Measurements from ENCODE around the gene CAPN5. TPM values are rescaled to one million over a fixed set of nuclear protein-coding genes. Genes with fewer than 3 reads are reported as not detected.
"Not testable (repeated sequence)": the region's sequence is repeated elsewhere in the genome, so short reads cannot be mapped to it uniquely, and the experiment has no call there.

The CAPN5 gene
- total RNA-seq, 2 donors from 2014 or later, result 2.6 to 4.0 TPM

- TF ChIP-seq CTCF (IDR thresholded peaks at IDR 0.05), result no peak
- no peak overlapping the region for H3K4me3 ChIP-seq
- H3K9me3 ChIP-seq, result no peaks in the 10 kb centered on the region
- no peak for DNase-seq (ENCODE audit: low spot score)
- peaks cover 0 to 12% of the 10 kb centered on the region in 2 donors for H3K4me1 ChIP-seq
- no peak overlapping the region for H3K27ac ChIP-seq
- no peaks in the 10 kb centered on the region for H3K36me3 ChIP-seq
- peaks cover 3 to 11% of the 10 kb centered on the region in 2 donors for H3K27me3 ChIP-seq
These were observed 21.9 kb upstream of the CAPN5 start for GRCh38 chr11:77044886-77045285.

- TF ChIP-seq CTCF (IDR thresholded peaks at IDR 0.05), result peak; percentile 43 to 60
- peaks cover 0 to 10% of the 10 kb centered on the region in 2 donors for H3K4me1 ChIP-seq
- no peak for DNase-seq (ENCODE audit: low spot score)
- H3K36me3 ChIP-seq, result no peaks in the 10 kb centered on the region
- peaks cover under 1 to 3% of the 10 kb centered on the region in 2 donors for H3K27me3 ChIP-seq
- no peaks in the 10 kb centered on the region for H3K9me3 ChIP-seq
- H3K4me3 ChIP-seq, result no peak overlapping the region
- H3K27ac ChIP-seq, result no peak overlapping the region
These were observed 20.7 kb upstream of the CAPN5 start for GRCh38 chr11:77046060-77046501.

- H3K27ac ChIP-seq, result no peak overlapping the region
These were observed 19.5 kb upstream of the CAPN5 start for GRCh38 chr11:77047007-77047927.

GRCh38 chr11:77047928-77048446 lies 18.8 kb upstream of the CAPN5 start:
- H3K36me3 ChIP-seq; H3K4me3 ChIP-seq; H3K27me3 ChIP-seq; H3K27ac ChIP-seq; DNase-seq (ENCODE audit: low spot score); H3K9me3 ChIP-seq; H3K4me1 ChIP-seq: not testable (repeated sequence)

More at GRCh38 chr11:77047007-77047927, 19.5 kb upstream of the CAPN5 start:
- DNase-seq (ENCODE audit: low spot score), result peak; percentile 78
- Histone ChIP-seq H3K4me1 (peaks cover 0 to 10% of the 10 kb centered on the region in 2 donors), H3K27me3 (peaks cover 0 to 3% of the 10 kb centered on the region in 2 donors), H3K36me3 (no peaks in the 10 kb centered on the region), H3K9me3 (no peaks in the 10 kb centered on the region), H3K4me3 (peak overlapping the region; percentile 6 to 37)
- peak; percentile 48 to 70 for TF ChIP-seq CTCF (IDR thresholded peaks at IDR 0.05)

- Histone ChIP-seq H3K4me1 (peaks cover 0 to 10% of the 10 kb centered on the region in 2 donors), H3K36me3 (no peaks in the 10 kb centered on the region), H3K27ac (no peak overlapping the region), H3K9me3 (no peaks in the 10 kb centered on the region), H3K27me3 (no peaks in the 10 kb centered on the region), H3K4me3 (no peak overlapping the region)
- TF ChIP-seq CTCF (IDR thresholded peaks at IDR 0.05), result no peak
- no peak for DNase-seq (ENCODE audit: low spot score)
These were observed 17.7 kb upstream of the CAPN5 start for GRCh38 chr11:77049026-77049425.

- H3K27me3 ChIP-seq, result no peaks in the 10 kb centered on the region
- no peak for TF ChIP-seq CTCF (IDR thresholded peaks at IDR 0.05)
- H3K4me3 ChIP-seq, result no peak overlapping the region
- no peaks in the 10 kb centered on the region for H3K36me3 ChIP-seq
- no peak for DNase-seq (ENCODE audit: low spot score)
- H3K4me1 ChIP-seq, result peaks cover 0 to 5% of the 10 kb centered on the region in 2 donors
- H3K27ac ChIP-seq, result no peak overlapping the region
- H3K9me3 ChIP-seq, result peaks cover 0 to 11% of the 10 kb centered on the region in 2 donors
These were observed 15.3 kb upstream of the CAPN5 start for GRCh38 chr11:77051511-77051910.

Data from right atrium auricular region (tissue), 2 donors.